Tibial artery (tissue), 4 donors: ENCODE results near the gene ALS2.
"Not testable (repeated sequence)": the region's sequence is repeated elsewhere in the genome, so short reads cannot be mapped to it uniquely, and the experiment has no call there.

ENCODE experiments used
- DNase-seq, 2 donors: peaks; one replicate each; pipeline ENCODE4 v3.0.0-alpha.2; 2019
- H3K27ac ChIP-seq, 2 donors: fragments of 200-600 bp; sonication (generic) in 1 of 2; 1 replicate in 1 of 2; 2 replicates in 1 of 2; pipeline ENCODE4 v1.5.1; 2018 to 2019; ENCODE audit warnings: mild to moderate bottlenecking in 1 of 2
- H3K27me3 ChIP-seq, 2 donors: fragments of 200-600 bp; sonication (generic) in 1 of 2; one replicate each; pipeline versions ENCODE4 v1.5.1 to v1.6.0; 2016 to 2019
- H3K36me3 ChIP-seq, 3 donors: fragments of 200-600 bp; sonication (generic) in 2 of 3; one replicate each; pipeline ENCODE4 v1.5.1; 2016 to 2019; ENCODE audit warnings: mild to moderate bottlenecking in 2 of 3
- H3K4me1 ChIP-seq, 4 donors: fragments of 200-600 bp; sonication (generic) in 2 of 4; 1 replicate in 3 of 4; 2 replicates in 1 of 4; pipeline ENCODE4 v1.5.1; 2016 to 2019
- H3K4me3 ChIP-seq, 2 donors: fragments of 200-600 bp; sonication (generic) in 1 of 2; 1 replicate in 1 of 2; 2 replicates in 1 of 2; pipeline ENCODE4 v1.5.1; 2018 to 2019; ENCODE audit warnings: mild to moderate bottlenecking in 2 of 2
- H3K9me3 ChIP-seq, 3 donors: fragments of 200-600 bp; sonication (generic) in 1 of 3; one replicate each; pipeline ENCODE4 v1.5.1; 2016 to 2019
- intact Hi-C: fragments of 100-400 bp; cut with DNase I; formaldehyde crosslinking; loops from one replicate; pipeline ENCODE4 v1.15.0; 2023; ENCODE audit warnings: low total_unique reads
- TF ChIP-seq, protein P1 (sequence below), 2 experiments: fragments of 200-600 bp in 1 of 2; fragments of 450-650 bp in 1 of 2; IDR thresholded peaks; one replicate each; pipeline ENCODE4 v1.5.1; 2017 to 2019; ENCODE audit warnings: antibody characterized with exemption in 2 of 2, mild to moderate bottlenecking in 1 of 2, moderate library complexity in 1 of 2

ALS2 gene

GRCh38 chr2:201678401-201678800 is 102.3 kb downstream of the ALS2 start:
- Histone ChIP-seq H3K4me1 (no peaks in the 10 kb centered on the region), H3K9me3 (no peaks in the 10 kb centered on the region), H3K27me3 (no peaks in the 10 kb centered on the region), H3K36me3 (no peaks in the 10 kb centered on the region), H3K27ac (no peak overlapping the region), H3K4me3 (no peak overlapping the region)
- intact Hi-C loops: no loop called here
- TF ChIP-seq, protein P1, sequence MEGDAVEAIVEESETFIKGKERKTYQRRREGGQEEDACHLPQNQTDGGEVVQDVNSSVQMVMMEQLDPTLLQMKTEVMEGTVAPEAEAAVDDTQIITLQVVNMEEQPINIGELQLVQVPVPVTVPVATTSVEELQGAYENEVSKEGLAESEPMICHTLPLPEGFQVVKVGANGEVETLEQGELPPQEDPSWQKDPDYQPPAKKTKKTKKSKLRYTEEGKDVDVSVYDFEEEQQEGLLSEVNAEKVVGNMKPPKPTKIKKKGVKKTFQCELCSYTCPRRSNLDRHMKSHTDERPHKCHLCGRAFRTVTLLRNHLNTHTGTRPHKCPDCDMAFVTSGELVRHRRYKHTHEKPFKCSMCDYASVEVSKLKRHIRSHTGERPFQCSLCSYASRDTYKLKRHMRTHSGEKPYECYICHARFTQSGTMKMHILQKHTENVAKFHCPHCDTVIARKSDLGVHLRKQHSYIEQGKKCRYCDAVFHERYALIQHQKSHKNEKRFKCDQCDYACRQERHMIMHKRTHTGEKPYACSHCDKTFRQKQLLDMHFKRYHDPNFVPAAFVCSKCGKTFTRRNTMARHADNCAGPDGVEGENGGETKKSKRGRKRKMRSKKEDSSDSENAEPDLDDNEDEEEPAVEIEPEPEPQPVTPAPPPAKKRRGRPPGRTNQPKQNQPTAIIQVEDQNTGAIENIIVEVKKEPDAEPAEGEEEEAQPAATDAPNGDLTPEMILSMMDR (IDR thresholded peaks at IDR 0.05): no peak
- no peak for DNase-seq

DNA sequence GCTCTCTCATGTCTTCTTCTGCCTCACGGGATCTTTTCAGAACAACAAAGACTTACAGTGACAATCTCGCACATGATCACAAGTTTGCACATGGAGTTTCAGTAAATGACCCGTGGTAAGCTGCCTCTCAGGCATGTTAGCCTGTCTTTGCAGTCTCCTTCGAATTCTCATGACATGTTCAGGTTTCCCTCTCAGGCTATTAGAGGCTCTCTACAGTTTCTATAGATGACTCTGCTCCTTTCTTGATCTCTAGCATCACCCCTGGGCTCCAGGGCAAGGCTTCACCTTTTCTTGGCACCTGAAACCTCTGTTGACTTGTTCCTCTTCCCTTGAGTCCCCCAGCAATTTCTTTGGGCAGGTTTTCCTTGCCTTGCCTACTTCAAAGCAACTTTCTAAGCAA is 105.3 kb downstream of the ALS2 start:
- Histone ChIP-seq H3K4me3 (no peak overlapping the region), H3K27ac (no peak overlapping the region), H3K36me3 (no peaks in the 10 kb centered on the region), H3K27me3 (no peaks in the 10 kb centered on the region), H3K9me3 (peaks cover 0 to 6% (median 0%) of the 10 kb centered on the region in 3 donors), H3K4me1 (no peaks in the 10 kb centered on the region)
- TF ChIP-seq, protein P1 (IDR thresholded peaks at IDR 0.05): no peak
- DNase-seq: no peak
- intact Hi-C loops: no loop called here

- no peak for DNase-seq
- no peaks in the 10 kb centered on the region for H3K4me1 ChIP-seq
- H3K27me3 ChIP-seq: no peaks in the 10 kb centered on the region
- intact Hi-C loops: no loop called here
- peaks cover 0 to 6% (median 0%) of the 10 kb centered on the region in 3 donors for H3K9me3 ChIP-seq
- no peak overlapping the region for H3K4me3 ChIP-seq
- H3K36me3 ChIP-seq: no peaks in the 10 kb centered on the region
- TF ChIP-seq, protein P1 (IDR thresholded peaks at IDR 0.05): no peak
- no peak overlapping the region for H3K27ac ChIP-seq
Observed at GRCh38 chr2:201674794-201675193, 105.9 kb downstream of the ALS2 start.

GRCh38 chr2:201674298-201674697 is 106.4 kb downstream of the ALS2 start:
- intact Hi-C loops: no loop called here
- TF ChIP-seq, protein P1 (IDR thresholded peaks at IDR 0.05): no peak
- no peaks in the 10 kb centered on the region for H3K27me3 ChIP-seq
- H3K36me3 ChIP-seq: no peaks in the 10 kb centered on the region
- peaks cover 0 to 6% (median 0%) of the 10 kb centered on the region in 3 donors for H3K9me3 ChIP-seq
- H3K4me3 ChIP-seq: no peak overlapping the region
- DNase-seq: no peak
- no peaks in the 10 kb centered on the region for H3K4me1 ChIP-seq
- H3K27ac ChIP-seq: no peak overlapping the region

GRCh38 chr2:201673546-201673945 is 107.2 kb downstream of the ALS2 start:
- Histone ChIP-seq H3K36me3 (no peaks in the 10 kb centered on the region), H3K27me3 (no peaks in the 10 kb centered on the region), H3K27ac (no peak overlapping the region), H3K9me3 (peaks cover 0 to 6% (median 0%) of the 10 kb centered on the region in 3 donors), H3K4me3 (no peak overlapping the region), H3K4me1 (no peaks in the 10 kb centered on the region)
- no peak for DNase-seq
- TF ChIP-seq, protein P1 (IDR thresholded peaks at IDR 0.05): no peak
- intact Hi-C loops: no loop called here

DNA sequence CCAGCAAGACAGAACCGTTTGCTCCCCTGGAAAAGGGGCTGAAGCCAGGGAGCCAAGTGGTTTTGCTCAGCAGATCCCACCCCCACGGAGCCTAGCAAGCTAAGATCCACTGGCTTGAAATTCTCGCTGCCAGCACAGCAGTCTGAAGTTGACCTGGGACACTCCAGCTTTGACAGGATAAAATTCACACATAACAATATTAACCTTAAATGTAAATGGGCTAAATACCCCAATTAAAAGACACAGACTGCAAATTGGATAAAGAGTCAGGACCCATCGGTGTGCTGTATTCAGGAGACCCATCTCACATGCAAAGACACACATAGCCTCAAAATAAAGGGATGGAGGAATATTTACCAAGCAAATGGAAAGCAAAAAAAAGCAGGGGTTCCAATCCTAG is 109.5 kb downstream of the ALS2 start:
- H3K9me3 ChIP-seq, H3K27ac ChIP-seq, H3K4me3 ChIP-seq, H3K27me3 ChIP-seq, H3K36me3 ChIP-seq, H3K4me1 ChIP-seq, DNase-seq, intact Hi-C loops: not testable (repeated sequence)
